ENCODE data around the gene TNFRSF8. TPM values are rescaled to one million over a fixed set of nuclear protein-coding genes. Genes with fewer than 3 reads are reported as not detected.
A peak's percentile ranks its signal among the peaks of the same experiment; 100 is the strongest.

Gene TNFRSF8
- total and polyA plus RNA-seq, 9 of the 15 experiments (the other 6 are each of a cell fraction or from before 2014, with no cell fraction given), result 3.5 to 38.4 (median 17.1) TPM

DNA sequence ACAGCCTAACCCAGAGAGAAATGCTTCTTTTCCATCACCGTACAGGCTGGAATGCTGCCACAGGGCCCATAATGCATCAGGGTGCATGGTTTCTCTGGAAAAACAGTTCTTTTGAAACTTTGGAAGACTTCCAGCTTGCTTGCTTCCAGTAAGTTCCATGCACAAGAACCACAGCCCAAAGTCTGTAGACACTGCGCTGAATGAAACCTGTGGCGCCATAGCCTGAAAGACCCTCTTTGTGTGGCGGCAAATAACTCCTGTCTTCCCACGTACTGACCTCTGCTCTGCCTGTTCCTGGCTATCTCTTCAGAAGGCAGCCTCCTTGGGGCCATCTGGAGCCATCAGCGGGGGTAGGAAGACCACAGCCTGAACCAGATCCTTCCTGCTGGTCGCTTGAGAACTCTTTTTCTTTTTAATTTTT, 28.7 kb upstream of the TNFRSF8 start (continued):
- TF ChIP-seq ZBTB33 (CRISPR knock-in tag; IDR thresholded peaks at IDR 0.05) (peak; percentile 72; the same call in 1 of the 2 replicates), E2F6 (IDR thresholded peaks at IDR 0.05; ENCODE audit: borderline replicate concordance in 1 of 2, extremely low read depth in 1 of 2, insufficient read depth in 1 of 2, insufficient read length in 1 of 2, low read depth in 1 of 2, low read length in 1 of 2, poor library complexity in 1 of 2, severe bottlenecking in 1 of 2) (peak in 1 of 2 experiments; percentile 12), CBFA2T3 (IDR thresholded peaks at IDR 0.05) (peak; percentile 71), ZNF280A (IDR thresholded peaks at IDR 0.05; ENCODE audit: low read depth, partially characterized antibody) (no peak), POLR2AphosphoS5 (IDR thresholded peaks at IDR 0.05; ENCODE audit: control insufficient read depth, insufficient read depth, low read depth, low read length) (peak; percentile 74), GATA2 (CRISPR knock-in tag; IDR thresholded peaks at IDR 0.05) (0 out of 2 replicates have a peak, but pooled peaks have one; percentile 18), EGR1 (conservative IDR thresholded peaks at IDR 0.05) (peak; percentile 58), TEAD4 (IDR thresholded peaks at IDR 0.05; ENCODE audit: low read length) (peak; percentile 62; the same call in 1 of the 2 replicates), TEAD4 (CRISPR knock-in tag; IDR thresholded peaks at IDR 0.05; ENCODE audit: borderline replicate concordance) (no peak), RB1 (IDR thresholded peaks at IDR 0.05; ENCODE audit: low read depth) (0 out of 2 replicates have a peak, but pooled peaks have one; percentile 29), TCF3 (CRISPR knock-in tag; IDR thresholded peaks at IDR 0.05) (peak; percentile 32)
- TF ChIP-seq, protein P1, sequence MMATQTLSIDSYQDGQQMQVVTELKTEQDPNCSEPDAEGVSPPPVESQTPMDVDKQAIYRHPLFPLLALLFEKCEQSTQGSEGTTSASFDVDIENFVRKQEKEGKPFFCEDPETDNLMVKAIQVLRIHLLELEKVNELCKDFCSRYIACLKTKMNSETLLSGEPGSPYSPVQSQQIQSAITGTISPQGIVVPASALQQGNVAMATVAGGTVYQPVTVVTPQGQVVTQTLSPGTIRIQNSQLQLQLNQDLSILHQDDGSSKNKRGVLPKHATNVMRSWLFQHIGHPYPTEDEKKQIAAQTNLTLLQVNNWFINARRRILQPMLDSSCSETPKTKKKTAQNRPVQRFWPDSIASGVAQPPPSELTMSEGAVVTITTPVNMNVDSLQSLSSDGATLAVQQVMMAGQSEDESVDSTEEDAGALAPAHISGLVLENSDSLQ (IDR thresholded peaks at IDR 0.05), result no peak
